NCI-H2107 treated with DMSO at 0.1 percent for 48 hours (cell line): ENCODE measurements around the gene PDE7B.

Experiments
- DNase-seq: peaks from one replicate; lab custom pipeline; 2025; ENCODE audit not compliant: unreplicated experiment; lab: John Stamatoyannopoulos, UW

The PDE7B gene

DNA sequence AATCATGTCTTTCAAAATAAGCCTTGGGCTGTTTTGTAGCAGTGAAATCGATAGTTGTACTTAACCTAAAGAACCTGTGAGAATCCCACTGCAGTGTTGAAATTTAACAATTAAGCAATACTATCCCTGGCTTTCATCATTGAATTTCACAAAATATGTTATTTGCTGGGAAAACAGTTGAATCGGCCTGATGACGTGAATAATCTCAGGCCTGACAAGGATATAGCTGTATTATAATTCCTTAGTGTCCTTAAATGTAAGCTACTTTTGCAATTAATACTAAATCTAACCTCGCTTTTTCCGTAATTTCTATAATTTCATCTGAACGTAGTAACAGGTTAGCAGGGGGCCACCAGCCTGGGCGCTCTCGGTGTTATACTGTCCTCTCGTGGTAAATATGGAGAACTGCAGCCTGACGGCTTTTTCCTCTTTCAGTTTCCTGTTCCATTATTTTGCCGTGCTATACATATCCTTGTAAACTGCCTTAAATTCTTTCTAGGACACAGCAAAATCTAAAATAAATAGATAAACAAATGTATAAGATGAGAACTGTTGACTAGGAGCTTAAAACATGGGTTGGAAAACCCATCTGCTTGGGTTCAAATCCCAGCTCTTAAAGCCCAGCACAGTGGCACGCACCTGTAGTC is 374.6 kb downstream of the PDE7B start:
- DNase-seq: peak; percentile 47

DNA sequence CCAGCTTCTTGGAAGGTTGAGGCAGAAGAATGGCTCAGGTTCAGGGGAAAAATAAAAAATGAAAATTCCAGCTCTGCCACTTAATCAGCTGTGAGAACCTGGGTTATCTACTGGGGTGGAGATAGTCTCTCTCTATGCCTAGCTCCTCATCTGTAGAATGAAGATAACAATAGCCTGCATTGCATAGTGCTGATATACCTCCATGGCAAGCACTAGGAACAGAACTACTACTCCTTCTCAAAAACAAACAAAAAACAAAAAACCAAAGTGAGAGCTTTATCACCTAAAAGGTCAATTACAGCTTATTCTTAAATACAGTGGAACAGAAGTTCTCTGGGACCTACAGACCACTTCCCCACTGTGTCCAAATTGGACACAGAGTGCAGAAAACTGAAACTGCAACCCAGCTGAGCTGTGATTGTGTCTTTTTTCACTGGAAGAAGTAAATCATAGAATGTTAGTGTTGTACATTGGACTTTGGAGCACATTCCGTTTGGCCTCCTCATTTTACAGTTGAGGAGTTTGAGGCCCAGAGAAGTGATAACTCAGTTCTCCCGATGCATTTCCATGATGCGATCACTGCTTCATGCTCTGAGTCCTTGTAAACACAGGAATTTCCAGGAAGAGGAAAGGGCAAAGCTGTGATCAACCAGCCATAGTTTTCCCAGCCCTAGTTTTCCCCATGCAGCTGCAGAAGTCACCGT is 375.3 kb downstream of the PDE7B start:
- DNase-seq: no peak

DNA sequence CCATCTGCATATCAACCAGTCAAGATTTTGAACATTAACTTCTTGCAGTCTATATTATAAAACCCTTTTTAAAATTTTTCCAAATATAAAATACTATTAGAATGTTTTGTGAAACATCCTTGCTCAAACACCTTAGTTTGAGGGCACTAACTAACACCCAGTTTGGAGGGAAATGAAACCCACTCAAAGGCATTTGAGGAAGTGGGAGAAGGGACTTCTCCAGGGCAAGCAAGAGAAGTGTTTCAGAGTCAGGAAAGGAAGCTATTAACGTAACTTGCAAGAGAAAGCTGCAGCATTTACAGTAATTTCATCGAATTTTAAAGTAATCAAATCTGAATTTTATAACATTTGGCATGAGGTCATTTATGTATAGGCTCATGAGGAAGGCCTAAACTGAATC is 377.3 kb downstream of the PDE7B start:
- DNase-seq: no peak

DNA sequence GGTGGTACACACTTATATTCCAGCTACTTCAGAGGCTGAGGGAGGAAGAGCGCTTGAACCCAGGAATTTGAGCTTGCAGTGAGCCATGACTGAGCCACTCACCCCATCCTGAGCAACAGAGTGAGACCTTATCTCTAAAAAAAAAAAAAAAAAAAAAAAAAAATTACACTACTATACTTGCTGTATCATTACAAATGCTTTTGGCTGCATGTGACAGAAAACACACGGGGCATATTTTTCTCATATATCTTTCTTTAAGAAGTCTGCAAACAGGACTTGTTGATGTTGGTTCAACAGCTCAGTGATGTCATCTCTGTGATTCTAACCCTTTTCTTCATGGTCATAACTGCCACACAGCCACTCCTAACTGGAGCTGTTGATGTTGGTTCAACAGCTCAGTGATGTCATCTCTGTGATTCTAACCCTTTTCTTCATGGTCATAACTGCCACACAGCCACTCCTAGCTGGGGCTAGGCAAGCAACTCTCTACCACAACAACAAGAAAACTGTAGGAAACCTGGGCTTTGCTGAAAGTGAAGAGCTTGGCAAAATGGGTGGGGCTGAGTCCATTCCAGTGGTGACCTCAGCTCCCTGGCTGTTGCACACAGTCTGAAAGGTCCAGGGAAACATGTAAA is 378.8 kb downstream of the PDE7B start:
- no peak for DNase-seq

DNA sequence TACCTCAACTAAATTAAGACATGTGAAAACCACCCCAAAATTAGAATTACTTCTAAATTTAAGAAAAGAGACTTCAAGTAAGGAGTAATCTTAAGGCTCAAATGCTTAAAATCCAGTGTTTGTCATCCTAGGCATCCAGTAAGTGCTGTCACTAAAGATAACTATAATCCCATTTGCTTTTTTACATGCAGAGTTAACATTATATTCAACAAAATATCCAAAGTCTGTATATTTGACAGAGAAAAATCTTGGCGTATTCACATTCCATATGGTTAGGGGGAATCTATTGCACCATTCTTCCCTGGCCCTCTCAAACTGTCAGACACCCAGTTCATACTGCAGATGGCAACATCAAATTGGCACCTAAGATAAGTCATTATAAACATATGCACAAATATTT is 381.2 kb downstream of the PDE7B start:
- no peak for DNase-seq

DNA sequence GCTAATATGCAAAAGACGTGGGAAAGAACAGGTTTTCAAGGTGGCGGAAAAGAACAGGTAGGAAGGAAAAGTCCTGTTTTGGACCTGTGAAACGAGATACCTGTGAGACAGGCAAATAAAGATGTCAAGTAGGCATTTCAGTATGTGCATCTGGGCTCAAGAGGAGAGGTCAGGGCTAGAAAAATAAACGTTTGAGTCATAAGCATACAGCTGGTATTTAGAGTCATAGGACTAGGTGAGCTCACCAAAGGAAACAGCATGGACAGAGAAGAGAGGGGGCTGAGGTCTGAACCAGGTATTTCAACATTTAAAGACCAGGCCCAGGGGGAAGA is 383.7 kb downstream of the PDE7B start:
- peak; percentile 59 for DNase-seq

DNA sequence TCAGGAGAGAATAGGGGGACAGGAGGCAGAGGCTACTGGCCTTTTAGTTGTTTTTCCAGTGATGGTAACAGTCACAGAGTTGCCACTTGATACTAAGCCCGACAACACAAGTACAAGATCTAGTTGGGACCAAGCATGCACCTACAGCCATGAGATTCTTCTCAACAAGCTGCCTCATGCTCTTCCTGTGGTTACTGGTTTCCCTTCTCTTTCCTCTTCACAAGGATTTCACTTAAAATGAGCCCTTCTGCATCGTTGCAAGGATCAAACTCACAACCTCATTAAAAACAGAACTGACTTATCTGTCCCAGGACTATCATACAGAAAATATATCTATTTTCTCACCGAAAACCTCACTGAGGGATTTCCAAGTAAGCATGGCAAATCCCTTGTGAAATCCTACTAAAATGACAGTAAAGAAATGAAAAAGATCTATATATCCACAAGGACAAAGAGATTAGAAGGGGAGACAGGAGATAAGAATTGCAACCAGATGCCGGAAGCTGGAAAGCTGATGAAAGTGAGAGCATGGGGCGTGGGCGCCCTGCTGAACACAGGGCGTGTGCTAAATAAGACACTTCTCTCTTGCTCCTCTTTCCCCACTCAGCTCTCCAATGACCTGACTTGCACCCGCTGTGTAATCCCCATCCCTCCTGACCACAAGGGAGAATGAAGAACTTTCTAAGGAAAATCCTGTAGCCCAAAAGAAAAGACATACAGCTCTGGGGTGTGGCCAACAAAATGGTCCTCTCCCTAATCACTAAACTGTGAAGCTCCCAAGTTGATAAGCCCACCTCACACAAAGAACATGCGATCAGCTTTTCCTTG is 385.2 kb downstream of the PDE7B start:
- no peak for DNase-seq

DNA sequence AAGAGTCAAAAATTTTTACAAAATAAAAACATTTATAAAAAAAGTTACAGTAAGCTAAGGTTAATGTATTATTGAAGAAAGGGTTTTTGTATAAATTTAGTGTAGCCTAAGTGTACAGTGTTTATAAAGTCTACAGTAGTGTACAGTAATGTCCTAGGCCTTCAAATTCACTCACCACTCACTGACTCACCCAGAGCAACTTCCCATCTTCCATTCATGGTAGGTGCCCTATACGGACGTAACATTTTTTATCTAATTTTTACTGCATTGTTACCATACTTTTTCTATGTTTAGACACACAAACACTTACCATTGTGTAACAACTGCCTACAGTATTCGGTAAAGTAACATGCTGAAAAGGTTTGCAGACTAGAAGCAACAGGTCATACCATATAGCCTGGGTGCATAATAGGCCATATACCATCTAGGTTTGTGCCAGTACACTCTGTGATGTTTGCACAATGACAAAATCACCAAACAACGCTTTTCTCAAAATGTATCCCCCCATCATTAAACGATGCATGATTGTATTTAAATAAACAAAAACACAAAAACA is 392.6 kb downstream of the PDE7B start:
- no peak for DNase-seq
